ENCODE data around the gene MIA2. TPM values are rescaled to one million over a fixed set of nuclear protein-coding genes. Genes with fewer than 3 reads are reported as not detected.

The MIA2 gene
- total RNA-seq, 1 experiment from 2014 or later: 15.0 TPM

DNA sequence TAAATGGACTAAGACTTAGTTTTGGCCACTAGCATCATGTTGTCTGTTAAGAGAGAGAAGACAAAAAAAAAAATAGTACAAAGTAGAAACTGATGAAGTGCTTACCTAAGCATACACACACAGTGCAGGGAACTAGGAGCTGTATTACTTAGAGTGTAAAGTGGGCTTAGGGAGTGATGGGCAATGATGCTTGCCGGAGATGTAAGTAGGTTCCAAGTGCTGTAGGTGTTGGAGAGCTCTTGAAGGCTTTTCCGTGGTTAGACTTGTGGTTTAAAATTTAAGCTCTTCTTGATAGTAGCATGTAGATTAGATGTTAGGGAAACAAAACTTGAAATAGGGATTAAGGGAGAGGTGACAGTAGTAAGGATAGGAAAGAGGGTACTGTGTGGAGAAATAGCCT lies 34.7 kb downstream of the MIA2 start:
- Mint-ChIP-seq H3K4me1 (peaks cover 19 to 21% of the 10 kb centered on the region in 2 experiments), H3K27me3 (ENCODE audit: low read depth) (peaks cover 2% of the 10 kb centered on the region; the same call in 1 of the 2 replicates)
- H3K79me1 ChIP-seq (ENCODE audit: insufficient read depth, low read depth, low read length, poor library complexity, severe bottlenecking): no peaks in the 10 kb centered on the region

More for the DNA sequence above, 34.7 kb downstream of the MIA2 start:
- H4K8ac ChIP-seq (replicated peaks; ENCODE audit: insufficient read length, low read depth, low read length): no peak overlapping the region
- H4K5ac ChIP-seq (ENCODE audit: insufficient read length, low read depth, low read length): no peak overlapping the region
- no peak overlapping the region for H4K91ac ChIP-seq (ENCODE audit: insufficient read length, low read depth, low read length)
- no peaks in the 10 kb centered on the region for H4K20me1 ChIP-seq (ENCODE audit: control insufficient read depth, insufficient read depth, insufficient read length)
- no peak overlapping the region for H2AFZ ChIP-seq (ENCODE audit: low read length)
- no peak overlapping the region for H2BK20ac ChIP-seq (ENCODE audit: low read depth, low read length, poor library complexity, severe bottlenecking)
- no peak overlapping the region for H3K14ac ChIP-seq (ENCODE audit: insufficient read depth, low read length)
- peaks cover 4% of the 10 kb centered on the region; the same call in 1 of the 2 replicates for H3K4me1 ChIP-seq (ENCODE audit: insufficient read depth, low read length)
- H3K56ac ChIP-seq (ENCODE audit: insufficient read length, low read depth, low read length): no peak overlapping the region
- Mint-ChIP-seq H3K4me3 (peak overlapping the region; percentile 87 to 93), H3K36me3 (ENCODE audit: insufficient read depth in 1 of 3, low read depth in 3 of 3) (peaks cover 17 to 29% (median 20%) of the 10 kb centered on the region in 3 experiments), H3K27ac (no peak overlapping the region), H3K9me3 (peaks cover 25% of the 10 kb centered on the region in 2 experiments)
- no peak for DNase-seq
- no peaks in the 10 kb centered on the region for H3K27me3 ChIP-seq (ENCODE audit: insufficient read depth, low read length)
- H3K79me2 ChIP-seq (ENCODE audit: insufficient read depth, low read length): peaks cover 11% of the 10 kb centered on the region; the same call in 1 of the 2 replicates
- no peak overlapping the region for H2AK5ac ChIP-seq (ENCODE audit: insufficient read length, low read length)
- no peak overlapping the region for H2BK5ac ChIP-seq (ENCODE audit: insufficient read length, low read length)
- no peak overlapping the region for H2BK12ac ChIP-seq (ENCODE audit: insufficient read length, low read depth, low read length)
- H3K23ac ChIP-seq (ENCODE audit: insufficient read length, low read depth, low read length): no peak overlapping the region
- H2BK15ac ChIP-seq (ENCODE audit: low read depth, low read length): no peak overlapping the region
- no peak overlapping the region for H2BK120ac ChIP-seq (ENCODE audit: low read depth, low read length, poor library complexity, severe bottlenecking)
- H3K9me3 ChIP-seq (ENCODE audit: control insufficient read depth, low read depth, low read length): no peaks in the 10 kb centered on the region
- no peak overlapping the region for H3K27ac ChIP-seq (ENCODE audit: insufficient read length, low read depth, low read length)
- no peak overlapping the region for H3T11ph ChIP-seq (ENCODE audit: low read length)
- H3K4me2 ChIP-seq (ENCODE audit: insufficient read depth, insufficient read length, low read length): peak overlapping the region; percentile 65
- no peak overlapping the region for H3K18ac ChIP-seq (ENCODE audit: insufficient read length, low read depth, low read length)
- H3K4ac ChIP-seq (ENCODE audit: low read depth, low read length): no peak overlapping the region
- peaks cover 4% of the 10 kb centered on the region for H3K23me2 ChIP-seq (ENCODE audit: insufficient read length, low read depth, low read length, poor library complexity, severe bottlenecking)
- WGBS (ENCODE audit: extremely low coverage, insufficient read length, low lambda C conversion rate): no CpG with 5 or more reads among the region's 2 CpGs
- no peak overlapping the region for H3K9ac ChIP-seq (ENCODE audit: extremely low read depth, insufficient read length, low read length)
- TF ChIP-seq, protein P1, sequence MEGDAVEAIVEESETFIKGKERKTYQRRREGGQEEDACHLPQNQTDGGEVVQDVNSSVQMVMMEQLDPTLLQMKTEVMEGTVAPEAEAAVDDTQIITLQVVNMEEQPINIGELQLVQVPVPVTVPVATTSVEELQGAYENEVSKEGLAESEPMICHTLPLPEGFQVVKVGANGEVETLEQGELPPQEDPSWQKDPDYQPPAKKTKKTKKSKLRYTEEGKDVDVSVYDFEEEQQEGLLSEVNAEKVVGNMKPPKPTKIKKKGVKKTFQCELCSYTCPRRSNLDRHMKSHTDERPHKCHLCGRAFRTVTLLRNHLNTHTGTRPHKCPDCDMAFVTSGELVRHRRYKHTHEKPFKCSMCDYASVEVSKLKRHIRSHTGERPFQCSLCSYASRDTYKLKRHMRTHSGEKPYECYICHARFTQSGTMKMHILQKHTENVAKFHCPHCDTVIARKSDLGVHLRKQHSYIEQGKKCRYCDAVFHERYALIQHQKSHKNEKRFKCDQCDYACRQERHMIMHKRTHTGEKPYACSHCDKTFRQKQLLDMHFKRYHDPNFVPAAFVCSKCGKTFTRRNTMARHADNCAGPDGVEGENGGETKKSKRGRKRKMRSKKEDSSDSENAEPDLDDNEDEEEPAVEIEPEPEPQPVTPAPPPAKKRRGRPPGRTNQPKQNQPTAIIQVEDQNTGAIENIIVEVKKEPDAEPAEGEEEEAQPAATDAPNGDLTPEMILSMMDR (conservative IDR thresholded peaks at IDR 0.05): no peak
